GM21528 (cell line): Measurements from ENCODE around the gene SRA1.

Source experiments
- ATAC-seq: cut with Tn5 transposase; IDR thresholded peaks from one replicate; pipeline ENCODE4 v1.9.1; 2021; ENCODE audit warnings: mild to moderate bottlenecking, moderate library complexity; ENCODE audit not compliant: unreplicated experiment, low FRiP score

SRA1 gene

DNA sequence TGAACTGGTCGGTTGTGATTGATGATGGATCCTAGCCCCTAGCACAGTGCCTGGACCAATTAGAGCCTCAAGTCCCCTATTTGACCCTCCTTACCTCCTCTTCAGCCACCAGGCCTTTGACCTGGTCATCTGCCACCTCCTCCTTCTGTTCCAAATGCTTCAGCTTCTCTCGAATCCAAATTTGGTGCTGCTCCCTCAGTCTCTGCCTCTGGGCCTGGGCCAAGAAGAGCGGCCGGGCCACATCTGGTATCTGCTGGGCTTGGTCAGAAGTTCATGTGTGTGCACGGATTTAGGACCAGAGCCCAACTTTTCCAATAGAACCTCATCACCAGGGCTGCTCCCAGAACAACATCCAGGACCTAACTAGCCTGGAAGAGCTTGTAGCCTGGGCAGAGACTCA is 13.8 kb upstream of the SRA1 start:
- ATAC-seq = no peak

DNA sequence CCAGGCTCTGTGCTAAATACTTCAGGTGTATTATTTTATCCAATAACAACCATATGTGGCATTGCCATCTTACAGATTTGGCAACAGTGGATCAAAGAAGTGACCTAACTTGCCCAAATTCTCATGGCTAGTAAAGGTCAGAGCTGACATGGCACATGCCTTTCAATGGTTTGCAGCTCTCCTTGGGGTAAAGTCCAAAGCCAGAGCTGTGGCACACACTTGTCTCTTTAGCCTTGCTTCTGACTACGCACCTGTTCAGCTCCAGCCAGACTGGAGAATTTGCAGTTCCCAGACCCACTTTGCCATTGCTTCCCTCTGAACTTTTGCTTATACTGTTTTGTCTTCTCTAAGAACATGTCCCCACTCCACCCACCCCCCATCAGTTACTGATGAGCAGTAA is 13.2 kb upstream of the SRA1 start:
- ATAC-seq = no peak

DNA sequence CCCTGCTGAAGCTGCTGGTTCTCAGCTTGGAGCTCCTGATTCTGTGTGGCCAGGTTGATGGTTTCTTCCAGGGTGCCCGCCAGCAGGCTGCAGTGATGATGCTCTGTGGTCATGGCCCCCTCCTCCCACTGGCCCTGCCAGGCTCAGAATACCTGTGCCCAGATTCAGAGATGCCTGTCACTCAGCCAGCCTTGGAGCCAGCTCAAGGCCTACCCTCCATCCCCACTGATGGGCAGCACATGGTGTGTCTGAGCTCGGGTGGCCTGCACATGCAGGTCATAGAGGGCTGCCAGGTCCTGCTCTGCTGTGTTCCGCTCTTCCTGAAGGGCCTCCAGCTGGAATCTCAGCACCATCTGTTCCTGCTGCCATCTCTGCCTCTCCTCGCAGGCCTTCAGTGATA is 12.8 kb upstream of the SRA1 start:
- no peak for ATAC-seq

DNA sequence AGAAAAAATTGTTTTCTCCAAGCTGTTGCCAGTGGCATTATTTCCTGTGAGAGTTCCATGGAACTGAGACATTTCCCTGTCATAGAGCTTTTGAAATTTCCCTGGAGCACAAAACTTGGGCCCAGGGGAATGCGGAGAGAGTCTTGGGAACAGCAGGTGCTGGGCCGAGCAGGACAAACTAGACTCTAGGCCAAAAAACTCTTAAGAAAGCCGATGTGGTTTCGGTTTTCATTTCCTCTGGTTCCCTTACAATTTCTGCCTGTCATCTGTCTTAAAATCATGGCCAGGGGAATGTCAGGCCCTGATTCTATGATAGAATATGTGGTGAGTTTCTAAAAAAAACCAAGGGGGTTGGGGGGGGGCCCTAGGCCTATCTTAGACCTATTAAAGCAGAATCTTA is 11.9 kb upstream of the SRA1 start:
- no peak for ATAC-seq

DNA sequence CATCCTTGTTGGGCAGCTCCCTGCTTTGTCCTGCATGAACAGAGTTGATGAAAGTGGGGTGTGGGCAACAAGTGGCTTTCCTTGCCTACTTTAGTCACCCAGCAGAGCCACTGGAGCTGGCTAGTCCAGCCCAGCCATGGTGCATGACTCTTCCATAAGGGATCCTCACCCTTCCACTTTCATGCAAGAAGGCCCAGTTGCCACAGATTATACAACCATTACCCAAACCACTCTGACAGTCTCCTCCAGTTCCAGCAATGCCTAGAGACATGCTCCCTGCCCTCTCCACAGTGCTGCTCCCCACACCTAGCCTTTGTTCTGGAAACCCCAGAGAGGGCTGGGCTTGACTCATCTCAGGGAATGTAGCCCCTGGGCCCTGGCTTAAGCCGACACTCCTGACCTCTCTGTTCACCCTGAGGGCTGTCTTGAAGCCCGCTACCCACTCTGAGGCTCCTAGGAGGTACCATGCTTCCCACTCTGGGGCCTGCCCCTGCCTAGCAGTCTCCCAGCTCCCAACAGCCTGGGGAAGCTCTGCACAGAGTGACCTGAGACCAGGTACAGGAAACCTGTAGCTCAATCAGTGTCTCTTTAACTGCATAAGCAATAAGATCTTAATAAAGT is 11.3 kb upstream of the SRA1 start:
- no peak for ATAC-seq

DNA sequence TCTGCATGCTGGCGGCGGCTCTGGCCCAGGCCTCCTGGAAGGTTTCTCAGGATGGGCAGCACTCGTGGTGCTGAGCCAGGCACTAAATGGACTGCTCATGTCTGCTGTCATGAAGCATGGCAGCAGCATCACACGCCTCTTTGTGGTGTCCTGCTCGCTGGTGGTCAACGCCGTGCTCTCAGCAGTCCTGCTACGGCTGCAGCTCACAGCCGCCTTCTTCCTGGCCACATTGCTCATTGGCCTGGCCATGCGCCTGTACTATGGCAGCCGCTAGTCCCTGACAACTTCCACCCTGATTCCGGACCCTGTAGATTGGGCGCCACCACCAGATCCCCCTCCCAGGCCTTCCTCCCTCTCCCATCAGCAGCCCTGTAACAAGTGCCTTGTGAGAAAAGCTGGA is 10.6 kb upstream of the SRA1 start:
- no peak for ATAC-seq

DNA sequence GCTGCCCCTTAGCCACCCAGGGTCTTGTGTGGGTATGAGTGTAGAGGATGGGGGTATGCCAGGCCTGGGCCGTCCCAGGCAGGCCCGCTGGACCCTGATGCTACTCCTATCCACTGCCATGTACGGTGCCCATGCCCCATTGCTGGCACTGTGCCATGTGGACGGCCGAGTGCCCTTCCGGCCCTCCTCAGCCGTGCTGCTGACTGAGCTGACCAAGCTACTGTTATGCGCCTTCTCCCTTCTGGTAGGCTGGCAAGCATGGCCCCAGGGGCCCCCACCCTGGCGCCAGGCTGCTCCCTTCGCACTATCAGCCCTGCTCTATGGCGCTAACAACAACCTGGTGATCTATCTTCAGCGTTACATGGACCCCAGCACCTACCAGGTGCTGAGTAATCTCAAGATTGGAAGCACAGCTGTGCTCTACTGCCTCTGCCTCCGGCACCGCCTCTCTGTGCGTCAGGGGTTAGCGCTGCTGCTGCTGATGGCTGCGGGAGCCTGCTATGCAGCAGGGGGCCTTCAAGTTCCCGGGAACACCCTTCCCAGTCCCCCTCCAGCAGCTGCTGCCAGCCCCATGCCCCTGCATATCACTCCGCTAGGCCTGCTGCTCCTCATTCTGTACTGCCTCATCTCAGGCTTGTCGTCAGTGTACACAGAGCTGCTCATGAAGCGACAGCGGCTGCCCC is 10.0 kb upstream of the SRA1 start:
- no peak for ATAC-seq

DNA sequence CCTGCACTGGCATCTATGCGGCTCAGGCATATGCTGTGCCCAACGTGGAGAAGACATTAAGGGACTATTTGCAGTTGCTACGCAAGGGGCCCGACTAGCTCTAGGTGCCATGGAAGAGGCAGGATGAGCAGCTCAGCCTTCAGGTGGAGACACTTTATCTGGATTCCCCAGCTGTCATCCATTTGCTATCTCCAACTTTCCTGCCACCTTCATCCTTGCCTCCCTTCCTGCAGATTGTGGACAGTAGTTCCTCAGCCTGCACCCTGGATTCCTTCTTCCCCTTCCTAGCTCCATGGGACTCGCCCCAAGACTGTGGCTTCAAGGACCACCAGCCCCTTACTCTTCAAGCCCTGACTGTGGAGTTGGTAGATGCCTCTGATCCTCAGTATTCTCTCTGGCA is 9.4 kb upstream of the SRA1 start:
- ATAC-seq = no peak

DNA sequence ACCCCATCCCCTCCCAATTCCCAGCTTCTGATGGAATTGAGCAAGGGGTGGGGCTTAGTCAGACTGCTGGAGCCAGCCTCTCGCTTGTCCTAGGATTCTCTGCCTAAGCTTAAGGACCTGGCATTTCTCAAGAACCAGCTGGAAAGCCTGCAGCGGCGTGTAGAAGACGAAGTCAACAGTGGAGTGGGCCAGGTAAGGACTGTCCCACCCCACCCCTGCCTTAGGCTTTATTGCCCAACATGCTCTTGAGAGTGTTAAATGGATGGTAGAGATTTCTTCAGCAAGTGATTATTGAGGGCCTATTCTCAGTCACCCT is 8.5 kb upstream of the SRA1 start:
- no peak for ATAC-seq

DNA sequence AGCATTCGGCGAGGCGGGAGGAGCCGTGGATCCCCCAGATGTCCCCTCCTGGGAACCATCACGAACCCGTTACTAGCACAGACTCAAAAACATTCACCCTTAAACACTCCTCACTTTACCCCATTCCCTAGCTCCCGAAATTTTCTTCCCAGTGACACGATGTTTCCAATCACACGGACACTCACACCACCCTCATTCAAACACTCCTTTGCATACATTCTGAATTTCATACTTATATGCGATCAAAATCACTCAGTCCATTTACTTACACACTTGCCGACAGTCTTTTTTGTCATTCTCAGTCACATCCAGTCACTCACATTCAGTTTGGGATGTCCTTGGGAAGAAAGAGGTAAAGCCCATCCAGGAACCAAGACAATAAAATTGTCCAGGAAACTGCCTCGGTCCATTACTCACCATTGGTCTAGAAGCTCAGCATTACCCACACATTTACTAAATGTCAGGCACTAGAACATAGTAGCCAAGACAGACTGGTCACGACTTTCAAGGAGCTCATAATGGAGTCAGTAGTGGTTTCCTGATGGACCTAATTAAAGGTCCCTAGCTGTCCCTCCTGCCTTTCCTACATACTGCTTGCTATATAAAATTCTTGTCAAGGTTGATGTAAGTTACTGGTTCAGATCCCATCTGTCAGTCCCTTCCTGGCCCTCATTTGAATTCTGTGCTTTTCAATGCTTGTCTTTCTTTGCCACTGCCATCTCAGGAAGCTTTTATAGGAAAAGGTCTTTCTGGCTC is 7.9 kb upstream of the SRA1 start:
- no peak for ATAC-seq

DNA sequence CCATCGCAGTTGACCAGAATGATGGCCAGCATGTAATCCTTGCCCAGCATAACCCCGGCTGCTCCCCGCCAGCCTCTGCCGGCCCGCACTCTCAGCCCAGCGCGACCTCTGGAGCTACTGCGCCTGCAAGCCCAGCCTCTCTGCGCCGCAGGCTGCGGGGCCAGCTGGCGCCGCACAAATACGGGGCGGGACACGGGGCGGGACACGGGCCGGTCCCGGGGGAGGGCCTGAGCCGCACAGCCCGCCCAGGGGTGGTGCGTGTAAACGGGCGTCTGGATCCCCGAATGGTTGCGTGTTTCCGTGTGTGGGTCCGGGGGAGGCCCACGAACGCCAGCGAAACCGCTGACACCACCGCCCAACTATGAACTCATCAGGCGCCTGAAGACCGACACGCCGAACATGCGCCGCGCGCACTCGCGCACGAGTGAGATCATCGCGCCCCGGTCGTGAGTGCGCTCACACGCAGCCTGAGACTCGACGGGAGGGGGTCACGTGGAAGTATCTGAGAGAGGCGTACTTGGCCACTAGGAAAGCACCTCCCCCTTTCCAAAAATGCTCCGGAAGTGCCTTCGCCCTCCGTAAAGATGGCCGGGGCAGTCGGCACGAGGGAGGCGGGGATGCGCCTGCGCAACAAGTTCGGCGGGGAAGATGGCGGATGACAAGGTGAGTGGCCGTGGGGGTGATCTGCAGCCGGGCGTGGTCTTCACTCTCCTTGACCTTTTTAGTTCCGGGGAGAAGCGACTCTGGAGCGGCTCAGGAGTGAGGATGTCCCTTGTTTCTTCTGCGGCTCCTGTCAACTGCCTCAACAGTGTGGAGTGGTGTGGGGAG is 7.1 kb upstream of the SRA1 start, which contains the start of the genes APBB3 and SLC35A4:
Gene APBB3 (minus strand): TSS at position 403 of the 828 bp plus-strand sequence. CDS start 353 bp downstream, at position 50.
Gene SLC35A4 (plus strand): TSS at position 633 of the 828 bp plus-strand sequence. CDS start 2,342 bp downstream, outside the sequence.
- ATAC-seq = peak; percentile 86

DNA sequence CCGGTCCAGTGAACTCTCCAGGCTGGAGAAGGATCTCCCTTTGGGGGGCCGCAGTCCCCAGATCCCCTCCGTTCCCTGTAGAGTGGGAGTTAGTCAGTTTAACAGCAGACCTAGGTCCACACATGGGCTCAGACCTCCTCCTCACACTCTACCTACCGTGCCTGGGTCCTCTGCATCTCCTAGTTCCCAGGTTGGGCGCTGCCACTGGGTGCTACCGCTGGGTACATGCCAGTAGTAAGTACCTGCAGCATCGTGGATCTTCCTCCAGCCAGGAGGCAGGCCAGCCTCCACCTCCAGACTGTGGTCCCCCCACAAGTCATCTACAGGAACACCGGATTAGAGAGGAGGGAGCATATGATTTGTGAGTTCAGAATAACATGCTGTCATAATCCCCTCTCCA is 6.3 kb upstream of the SRA1 start:
- ATAC-seq = no peak

DNA sequence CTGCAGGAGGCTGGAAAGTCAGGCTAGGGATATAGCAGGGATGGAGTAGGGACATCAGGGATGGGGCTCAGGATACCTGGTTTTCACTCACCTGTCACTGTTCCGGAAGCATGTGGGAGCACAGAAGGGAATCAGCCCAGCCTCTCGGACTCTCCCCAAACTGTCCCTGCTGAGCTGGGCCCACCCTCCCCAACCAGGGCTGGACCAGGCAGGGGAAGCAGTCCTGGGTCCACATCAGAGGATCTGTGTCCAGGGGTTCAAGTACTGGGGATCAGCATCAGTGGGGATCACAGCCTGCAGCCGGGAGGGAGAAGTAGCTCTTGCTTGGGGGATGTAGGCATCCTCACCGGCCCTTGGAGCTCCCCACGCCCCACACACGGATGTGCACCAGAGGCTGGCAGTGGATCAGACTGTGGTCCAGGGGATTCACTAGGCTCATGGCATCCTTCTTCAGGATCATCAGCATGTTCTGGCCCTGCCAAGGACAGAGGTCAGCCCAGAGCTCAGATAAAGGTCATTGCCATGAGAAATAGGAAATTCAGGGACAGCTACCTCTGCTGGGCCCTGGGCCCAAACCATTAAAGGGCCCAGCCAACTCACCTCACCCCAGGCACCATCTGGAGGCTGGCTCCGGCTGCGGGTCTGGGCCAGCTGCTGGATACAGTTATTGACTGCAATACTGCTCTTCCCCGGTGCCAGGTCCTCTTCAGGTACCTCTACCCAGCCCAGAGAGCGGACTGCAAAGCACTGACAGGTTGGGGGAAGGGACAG is 4.7 kb upstream of the SRA1 start:
- ATAC-seq = no peak

DNA sequence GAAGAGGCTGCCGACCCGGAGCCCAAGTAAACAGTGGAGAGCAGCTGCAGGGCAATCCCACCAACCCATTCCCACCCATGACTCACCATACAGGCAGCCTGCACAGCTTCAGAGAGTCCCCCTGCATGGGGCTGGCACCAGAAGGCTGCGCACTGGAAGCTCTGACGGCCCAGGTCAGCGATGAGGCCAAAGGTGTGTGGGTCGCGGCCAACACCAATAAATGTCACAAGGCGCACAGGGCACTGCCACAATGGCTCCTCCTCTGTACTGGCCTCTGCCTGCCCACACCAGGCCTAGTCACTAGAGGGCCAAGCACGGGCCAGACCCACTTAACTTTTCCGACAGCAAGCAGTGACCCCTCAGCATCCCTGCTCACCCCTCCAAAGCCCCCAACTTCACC is 3.0 kb upstream of the SRA1 start:
- no peak for ATAC-seq

DNA sequence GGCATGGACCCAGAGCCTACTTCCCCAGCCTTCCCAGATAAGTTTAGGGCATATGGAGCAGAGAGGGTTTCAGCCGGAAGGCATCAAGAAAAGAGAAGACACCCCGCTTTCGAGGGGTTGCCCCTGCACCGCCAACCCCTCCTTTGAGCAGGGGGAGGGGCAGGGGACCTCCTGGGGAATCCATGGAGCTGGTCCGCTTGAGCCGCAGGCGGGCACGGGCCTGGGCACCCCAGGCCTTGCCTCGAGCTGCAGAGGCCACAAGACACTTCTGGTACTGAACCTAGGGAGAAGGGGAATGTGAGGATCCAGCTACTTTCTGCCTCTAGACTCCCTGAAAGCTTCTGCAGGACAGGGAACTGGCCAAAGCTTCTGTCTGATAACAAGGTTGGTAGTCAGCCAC is 1.3 kb upstream of the SRA1 start:
- ATAC-seq = no peak

DNA sequence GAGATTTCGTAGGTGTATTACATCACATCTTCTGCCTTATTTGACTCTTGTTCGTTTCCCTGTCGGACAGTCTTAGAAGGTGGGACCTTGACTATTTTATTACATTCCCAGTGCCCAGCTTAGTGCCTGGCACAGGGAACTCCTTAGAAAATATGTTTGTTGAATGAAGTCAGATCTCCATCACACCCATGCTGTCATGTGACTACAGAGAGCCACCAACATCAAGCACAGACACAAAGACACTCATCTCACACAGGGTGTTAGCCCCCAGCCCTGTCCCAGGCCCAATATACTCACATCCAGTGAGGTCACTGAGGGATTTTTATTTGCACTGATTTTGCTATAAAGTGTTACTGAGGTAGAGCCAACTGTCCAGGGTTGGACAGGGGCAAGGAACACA is 692 bp upstream of the SRA1 start:
- no peak for ATAC-seq

DNA sequence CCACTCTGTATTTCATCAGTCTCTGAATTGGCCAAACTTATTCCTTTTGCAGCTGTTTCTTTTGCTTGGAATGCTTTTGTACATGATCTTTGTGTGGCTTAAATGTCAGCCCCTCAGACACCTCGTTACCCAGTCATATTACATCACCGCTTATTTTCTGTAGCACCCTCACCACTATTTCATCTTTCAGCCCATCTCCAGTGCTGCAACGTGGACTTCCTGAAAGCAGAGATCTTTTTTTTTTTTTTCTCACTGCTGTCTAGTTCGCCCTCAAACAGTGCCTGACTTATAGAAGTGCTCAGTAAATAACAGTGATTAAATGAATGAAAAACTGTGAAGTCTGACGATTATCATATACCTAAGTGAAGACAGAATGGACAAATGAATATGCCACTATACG is 835 bp downstream of the SRA1 start:
- ATAC-seq = no peak

DNA sequence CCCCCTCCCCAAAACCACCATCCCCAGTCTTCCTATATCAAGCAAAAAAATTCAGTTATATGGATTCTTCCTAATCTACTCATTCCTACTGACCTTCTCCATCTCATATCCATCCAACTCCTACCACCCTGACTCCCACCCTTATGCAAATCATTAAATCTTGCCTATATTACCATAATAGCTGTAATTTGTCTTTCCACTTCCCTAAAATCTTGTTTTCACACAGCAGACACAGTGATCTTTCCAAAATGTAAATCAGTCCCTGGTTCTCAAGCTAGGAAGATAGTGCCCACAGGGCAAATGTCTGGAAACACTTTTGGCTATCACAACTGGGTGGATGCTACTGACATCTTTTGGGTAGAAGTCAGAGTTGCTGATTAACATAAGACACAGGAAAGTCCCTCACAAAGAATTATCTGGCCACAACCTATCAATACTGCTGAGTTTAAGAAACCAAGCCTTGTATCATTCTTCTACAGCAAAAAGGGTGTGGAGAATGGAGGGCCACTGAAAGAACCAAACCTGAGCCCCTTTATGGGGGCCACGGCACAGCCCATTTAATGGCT is 1.4 kb downstream of the SRA1 start:
- ATAC-seq = no peak

DNA sequence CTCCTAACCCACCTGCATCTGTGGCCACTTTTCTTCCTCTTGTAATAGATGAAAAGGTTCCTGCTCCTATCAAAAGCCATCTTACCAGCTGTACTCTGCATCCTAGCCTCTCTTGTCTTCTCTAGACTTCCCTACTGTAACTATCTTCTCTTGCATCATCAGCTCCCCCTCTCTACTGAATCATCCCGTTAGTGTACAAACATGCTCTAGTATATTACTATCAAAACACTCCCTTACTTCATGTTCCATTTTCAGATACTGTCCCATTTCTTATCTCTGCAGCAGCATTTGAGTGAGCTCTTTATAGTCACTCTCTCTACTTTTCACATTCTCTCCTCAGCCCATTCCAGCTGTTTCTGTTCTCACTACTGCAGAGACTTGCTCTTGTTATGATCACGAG is 2.8 kb downstream of the SRA1 start:
- ATAC-seq = no peak

DNA sequence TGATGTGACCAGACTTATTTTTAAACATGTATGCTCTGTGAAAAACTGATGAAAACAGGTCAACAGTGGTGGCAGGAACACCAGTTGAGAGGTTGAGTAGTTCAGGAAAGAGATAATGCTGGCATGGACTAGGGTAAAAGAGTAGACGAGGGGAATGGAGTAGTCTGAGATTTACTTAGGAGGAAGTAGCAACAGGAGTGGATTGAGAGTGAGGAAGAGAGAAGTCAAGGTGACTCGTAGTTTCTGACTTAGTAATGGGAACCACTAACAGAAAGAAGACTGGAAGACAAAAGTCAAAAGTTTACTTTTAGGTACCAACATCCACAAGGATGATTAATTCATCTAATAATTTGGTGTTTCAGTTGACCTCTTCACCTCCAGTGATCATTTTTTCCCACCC is 3.6 kb downstream of the SRA1 start:
- no peak for ATAC-seq
